NCI-H2196 (cell line): ENCODE results near the gene ANKK1.

Source experiments
- DNase-seq: peaks from one replicate; lab custom pipeline; 2025; ENCODE audit not compliant: unreplicated experiment; lab: John Stamatoyannopoulos, UW

The ANKK1 gene

GRCh38 chr11:113387605-113388211 lies at the start of gene ANKK1:
Gene ANKK1 (plus strand): TSS chr11:113387779. CDS start chr11:113387885, 106 bp downstream.
- DNase-seq = no peak

DNA sequence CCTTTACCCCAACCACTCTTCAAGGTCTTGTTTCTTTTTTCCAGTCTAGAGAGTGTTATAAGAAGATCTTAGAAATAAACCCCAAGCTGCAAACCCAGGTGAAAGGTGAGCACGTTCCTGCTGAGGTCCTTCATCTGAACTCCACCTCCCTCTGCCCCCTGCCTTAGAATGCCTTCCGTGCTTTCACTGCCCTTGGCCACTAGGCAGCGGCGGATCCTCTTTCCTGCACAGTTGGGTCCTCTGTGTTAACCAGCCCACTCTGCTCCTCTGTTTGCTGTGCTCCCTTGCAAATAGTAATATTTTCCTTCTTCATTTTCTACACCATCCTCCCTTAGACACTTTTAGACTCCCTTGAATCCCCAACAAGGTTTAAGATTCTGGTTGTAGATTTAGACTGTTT lies 48.8 kb upstream of the ANKK1 start:
- DNase-seq = no peak

DNA sequence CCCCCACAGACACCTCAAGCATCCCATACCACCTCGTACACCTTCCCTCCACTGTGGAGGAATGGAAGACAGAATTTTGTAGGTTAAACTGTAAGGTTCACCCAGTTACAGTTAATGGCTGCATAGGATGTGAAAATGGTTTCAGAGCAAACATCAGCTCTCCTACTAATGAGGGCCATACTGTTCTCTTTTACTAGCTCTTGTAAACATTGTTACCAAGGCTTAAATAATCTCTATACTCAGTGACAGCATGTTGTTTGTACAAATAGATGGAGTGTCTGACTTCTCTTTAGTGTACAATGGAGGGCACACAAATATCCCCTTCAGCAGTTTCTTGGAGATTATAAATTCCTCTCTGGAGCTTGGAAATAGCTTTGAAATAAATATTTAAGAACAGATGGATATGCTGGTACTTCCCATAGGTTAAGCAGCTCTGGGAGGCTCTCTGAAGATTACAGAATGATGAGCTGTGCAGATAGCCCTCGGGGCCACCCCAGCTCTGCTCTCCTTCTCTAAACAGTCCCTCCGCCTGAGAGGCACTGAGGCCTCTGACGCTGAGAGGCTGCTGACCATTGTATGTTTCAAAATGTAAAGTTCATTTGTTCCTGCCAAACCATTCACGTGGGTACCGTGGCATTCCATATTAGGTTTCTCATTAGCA lies 47.5 kb upstream of the ANKK1 start:
- DNase-seq = peak; percentile 69

DNA sequence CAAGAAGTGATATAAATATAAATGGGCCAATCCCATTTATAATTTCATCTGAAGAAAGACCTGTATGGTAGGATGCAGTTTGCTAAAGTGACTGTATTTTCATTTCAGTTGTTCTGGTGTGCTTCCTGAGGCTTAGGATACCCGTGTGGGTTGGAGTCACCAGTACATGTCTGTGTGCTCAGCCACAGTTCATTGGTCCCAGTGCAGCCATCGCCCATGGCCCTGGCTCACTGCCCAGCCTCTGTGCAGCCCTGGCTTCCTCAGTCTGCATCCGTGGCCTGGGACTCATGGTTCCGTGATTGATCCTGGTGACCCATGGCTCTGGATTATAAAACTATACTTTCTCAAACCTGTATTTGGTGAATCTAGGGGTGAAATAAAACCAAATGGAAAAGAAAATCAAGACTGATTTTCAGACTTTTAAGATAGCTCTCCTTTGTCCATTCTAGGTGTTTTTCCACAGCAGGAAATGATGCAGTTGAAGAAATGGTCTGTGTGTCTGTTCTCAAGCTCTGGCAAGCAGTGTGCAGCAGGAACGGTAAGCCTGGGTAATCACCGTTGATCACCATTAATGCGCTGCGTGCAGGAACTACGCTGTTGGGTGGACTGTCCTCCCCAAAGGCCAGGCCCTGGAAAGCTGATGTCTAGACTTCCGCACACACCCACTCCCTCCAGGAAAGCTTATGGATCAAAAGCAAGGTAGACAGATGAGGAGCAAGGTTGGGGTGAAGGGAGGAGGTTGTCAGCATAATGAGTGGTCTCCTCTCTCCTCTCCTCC lies 46.0 kb upstream of the ANKK1 start:
- DNase-seq = peak; percentile 30

- peak; percentile 21 for DNase-seq
These were observed 41.6 kb upstream of the ANKK1 start for GRCh38 chr11:113345978-113346377.

DNA sequence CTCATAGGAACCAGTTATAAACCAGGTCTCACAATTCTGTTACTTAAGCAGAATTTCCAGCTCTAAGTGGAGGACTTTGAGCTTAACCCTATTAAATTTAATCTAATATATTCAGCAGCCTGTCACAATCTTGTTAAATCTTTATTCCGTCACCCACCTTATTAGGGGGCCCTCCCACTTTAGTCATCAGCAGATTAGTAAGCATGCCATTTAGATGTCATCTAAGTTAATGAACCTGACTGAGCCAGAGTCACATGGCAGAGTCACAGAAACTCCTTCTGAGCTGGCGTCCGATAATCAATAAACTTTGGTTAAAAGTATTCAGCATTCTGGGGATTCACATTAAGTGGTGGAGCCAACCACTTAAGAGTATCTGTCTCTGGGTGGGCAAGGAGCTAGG lies 38.1 kb upstream of the ANKK1 start:
- DNase-seq = no peak

DNA sequence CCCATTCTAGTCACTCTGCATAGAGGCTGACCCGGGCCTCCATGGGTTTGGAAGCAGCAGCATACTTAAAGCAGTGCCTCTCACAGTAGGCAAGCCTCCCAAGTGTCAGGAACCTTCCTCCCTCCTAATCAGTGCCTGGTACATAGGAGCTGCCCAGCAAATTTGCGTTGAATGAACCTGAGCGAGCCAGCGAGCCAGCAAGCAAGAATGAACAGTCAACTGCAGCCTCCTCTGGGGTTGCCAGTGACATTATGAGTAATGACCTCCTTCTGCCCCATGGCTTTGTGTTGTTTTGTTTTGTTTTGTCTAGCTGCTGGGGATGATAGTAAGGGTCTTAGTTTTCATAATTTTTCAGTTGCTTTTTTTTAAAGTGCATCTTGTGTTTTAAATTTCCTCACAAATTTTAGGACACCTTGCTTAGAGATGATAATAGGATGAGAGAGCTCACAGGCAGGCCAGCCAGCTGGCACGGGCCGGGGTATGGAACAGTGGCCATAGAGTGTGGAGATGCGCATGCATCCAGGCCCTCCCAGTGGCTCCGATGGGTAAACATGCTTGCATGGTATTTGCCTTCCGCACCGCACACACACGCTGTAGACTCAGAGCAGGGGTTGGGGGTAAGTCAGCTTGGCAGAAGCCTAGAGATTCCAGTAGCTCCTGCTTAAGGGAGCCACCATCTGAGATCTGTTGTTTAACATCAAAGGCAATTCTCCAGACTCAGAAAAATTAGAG lies 37.1 kb upstream of the ANKK1 start:
- peak; percentile 28 for DNase-seq

DNA sequence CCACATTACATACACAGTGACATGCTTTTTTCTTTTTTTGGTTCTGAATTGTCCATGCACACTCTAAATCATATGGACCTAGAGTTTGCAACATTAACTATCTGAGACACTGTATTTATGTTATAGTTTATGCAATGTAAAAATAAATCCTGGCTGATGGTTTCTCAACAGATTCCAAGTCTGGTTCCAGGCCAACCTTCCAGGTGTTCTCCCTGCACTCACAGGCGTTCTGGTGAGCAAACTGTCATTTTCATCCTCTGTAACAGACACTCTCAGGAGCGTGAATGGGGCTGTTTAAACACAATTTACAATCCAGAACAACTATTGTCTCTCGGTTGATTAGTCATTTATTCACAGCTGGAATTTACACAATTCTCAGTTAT lies 36.5 kb upstream of the ANKK1 start:
- DNase-seq = peak; percentile 16

DNA sequence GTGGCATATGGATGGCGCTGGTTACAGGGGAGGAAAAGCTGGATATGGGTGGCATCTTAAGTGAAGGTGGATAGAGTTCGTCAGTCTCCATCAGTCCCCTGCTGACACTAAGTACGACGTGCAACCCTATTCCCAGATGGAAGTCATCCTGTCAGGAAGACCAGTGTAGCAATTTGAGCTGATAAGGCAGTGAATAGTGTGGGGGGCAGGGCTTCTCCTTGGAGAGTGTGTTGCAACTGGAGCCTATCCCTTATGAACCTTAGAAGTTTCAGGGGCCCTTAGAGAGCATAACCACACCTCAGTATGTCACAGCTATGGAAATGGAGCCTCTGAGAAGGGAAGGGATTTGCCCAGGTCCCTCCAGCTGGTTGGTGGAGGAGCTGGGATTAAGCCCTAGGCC lies 36.1 kb upstream of the ANKK1 start:
- no peak for DNase-seq

DNA sequence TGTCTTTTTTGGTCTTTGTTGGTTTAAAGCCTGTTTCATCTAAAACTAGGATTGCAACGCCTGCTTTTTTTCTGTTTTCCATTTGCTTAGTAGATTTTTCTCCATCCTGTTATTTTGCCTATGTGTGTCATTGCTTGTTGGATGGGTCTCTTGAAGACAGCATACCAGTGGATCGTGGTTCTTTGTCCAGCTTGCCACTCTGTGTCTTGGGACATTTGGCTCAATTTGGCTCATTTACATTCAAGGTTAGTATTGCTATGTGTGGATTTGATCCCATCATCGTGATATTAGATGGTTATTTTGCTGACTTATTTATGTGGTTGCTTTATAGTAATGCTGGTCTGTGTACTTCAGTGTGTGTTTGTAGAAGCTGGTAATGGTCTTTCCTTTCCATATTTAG lies 31.4 kb upstream of the ANKK1 start:
- DNase-seq = no peak

DNA sequence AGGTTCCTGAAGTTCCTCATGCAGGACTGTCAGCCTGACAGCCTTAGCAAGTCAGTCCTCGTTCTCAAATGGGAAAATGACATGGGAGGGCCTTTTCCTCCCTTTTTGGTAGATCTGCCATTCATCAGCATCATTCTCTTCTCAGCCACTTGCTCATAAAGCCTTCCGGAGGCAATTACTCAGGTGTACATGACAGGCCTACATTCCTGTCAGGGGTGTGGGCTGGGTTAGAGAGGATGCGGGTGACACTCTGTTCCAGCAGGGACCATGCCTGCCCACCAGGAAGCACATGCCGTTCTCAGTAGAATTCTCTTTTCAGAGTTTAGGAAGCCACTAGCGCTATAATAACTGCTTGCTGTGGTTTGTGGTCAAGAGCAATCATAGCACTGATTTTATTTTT lies 24.2 kb upstream of the ANKK1 start:
- no peak for DNase-seq

DNA sequence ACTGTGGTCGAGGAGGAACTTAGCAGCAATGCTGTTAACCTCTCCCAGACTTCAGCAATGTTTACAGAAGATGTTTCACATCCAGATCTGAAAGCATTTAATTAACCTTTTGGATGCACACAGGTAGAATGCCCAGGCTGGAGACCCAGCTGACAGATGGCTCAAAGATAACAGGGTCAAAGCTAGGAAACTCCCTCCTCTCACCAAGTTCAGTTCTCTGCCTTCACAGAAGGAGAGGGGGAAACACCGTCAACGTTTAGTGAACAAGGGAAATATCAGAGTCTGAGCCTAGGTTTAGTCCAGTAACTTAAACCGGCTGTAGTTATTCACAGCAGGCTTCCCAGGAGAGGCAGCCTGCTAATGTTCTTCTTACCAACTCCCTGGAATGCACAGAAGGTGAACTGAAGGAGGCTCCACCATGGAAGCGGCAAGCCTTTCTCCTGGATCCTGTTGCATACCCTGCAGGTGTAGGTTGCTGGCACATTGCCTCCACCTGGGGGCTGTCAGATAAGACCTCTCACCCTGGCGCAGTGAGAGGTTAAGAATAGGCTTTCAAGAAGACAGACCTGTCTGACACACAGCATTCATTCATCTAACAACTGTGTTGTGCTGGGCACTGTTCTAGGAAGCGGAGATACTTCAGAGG lies 23.5 kb upstream of the ANKK1 start:
- no peak for DNase-seq

GRCh38 chr11:113365895-113366294 lies 21.7 kb upstream of the ANKK1 start:
- no peak for DNase-seq

GRCh38 chr11:113369411-113369810 lies 18.2 kb upstream of the ANKK1 start:
- no peak for DNase-seq

DNA sequence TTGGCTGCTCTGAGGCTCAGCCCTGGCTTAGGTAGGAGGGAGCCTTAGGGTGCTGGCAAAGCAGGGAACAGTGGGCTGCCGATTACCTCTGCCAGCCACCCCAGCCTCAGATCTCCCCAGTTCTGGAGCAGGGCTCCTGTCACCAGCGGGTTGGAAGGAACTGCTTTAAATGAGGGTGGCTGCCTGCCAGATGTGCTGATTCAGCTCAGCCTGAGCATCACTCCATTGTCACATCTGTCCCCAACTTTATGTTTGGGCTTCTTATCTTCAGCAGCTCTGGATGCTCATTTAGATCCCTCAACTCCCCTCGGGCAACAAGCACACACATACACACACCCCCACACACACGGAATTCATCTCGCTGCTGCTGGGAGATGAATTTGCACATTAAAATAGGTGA lies 16.9 kb upstream of the ANKK1 start:
- DNase-seq = no peak

DNA sequence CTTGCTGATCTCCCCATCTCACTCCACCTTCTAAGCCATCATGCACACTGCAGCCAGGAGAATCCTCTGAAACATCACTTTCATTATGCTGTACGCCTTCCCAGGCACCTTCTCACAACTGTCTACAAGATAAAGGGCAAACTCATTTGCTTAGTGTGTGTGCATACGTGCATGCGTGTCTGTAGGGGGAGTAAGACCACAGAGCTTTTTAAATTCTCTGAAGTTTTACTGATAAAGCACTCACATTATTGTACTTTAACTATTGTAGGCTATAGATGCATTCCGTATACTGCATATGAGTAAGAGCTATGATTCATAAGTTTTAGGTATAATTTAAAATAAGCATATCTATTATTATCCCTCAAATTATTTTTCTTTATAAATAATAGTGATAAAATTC lies 15.3 kb upstream of the ANKK1 start:
- DNase-seq = no peak

- no peak for DNase-seq
These were observed 14.3 kb upstream of the ANKK1 start for GRCh38 chr11:113373306-113373705.

GRCh38 chr11:113373981-113374560 lies 13.5 kb upstream of the ANKK1 start:
- DNase-seq = no peak

DNA sequence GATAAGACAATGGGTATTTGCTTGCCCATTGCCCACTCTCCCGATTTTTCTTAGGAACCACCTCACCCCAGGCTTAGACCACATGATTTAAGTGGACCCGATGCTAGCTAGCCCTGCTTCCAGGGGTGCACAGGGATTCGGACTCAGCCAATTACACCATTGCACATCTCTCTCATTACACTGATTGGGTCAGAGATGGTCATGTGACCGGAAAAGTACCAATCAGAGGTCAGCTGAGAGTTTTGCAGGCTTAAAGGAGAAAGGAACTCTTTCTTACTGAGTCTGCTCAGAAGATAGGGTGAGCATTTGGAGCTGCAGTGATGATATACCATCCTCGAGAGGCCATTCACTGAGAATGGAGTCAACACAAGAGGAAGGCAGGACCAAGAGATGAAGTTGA lies 12.2 kb upstream of the ANKK1 start:
- DNase-seq = no peak

DNA sequence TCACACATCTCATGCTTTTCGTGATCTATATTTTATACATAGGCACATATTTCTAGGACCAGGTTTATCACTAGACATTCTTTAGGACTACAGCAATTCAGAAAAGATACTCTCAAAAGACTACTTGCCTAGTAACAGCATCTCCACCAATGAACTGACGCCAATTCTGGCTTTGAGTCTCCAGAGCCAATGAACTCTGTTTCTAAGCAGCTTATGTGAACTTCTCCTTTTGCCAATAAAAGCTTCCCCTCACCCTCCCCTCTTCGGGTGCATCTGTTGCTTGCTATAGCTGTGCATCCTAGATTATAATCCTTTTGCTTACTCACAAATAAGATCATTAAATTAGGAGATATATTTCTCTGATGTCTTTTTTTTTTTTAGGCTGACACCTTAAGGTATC lies 11.4 kb upstream of the ANKK1 start:
- no peak for DNase-seq
